ENCODE measurements around the gene VSTM5.

GRCh38 chr11:93801366-93801765 lies 49.1 kb downstream of the VSTM5 start:
- TF ChIP-seq POLR2AphosphoS5 (IDR thresholded peaks at IDR 0.05): no peak
- TF ChIP-seq, protein P1, sequence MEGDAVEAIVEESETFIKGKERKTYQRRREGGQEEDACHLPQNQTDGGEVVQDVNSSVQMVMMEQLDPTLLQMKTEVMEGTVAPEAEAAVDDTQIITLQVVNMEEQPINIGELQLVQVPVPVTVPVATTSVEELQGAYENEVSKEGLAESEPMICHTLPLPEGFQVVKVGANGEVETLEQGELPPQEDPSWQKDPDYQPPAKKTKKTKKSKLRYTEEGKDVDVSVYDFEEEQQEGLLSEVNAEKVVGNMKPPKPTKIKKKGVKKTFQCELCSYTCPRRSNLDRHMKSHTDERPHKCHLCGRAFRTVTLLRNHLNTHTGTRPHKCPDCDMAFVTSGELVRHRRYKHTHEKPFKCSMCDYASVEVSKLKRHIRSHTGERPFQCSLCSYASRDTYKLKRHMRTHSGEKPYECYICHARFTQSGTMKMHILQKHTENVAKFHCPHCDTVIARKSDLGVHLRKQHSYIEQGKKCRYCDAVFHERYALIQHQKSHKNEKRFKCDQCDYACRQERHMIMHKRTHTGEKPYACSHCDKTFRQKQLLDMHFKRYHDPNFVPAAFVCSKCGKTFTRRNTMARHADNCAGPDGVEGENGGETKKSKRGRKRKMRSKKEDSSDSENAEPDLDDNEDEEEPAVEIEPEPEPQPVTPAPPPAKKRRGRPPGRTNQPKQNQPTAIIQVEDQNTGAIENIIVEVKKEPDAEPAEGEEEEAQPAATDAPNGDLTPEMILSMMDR (IDR thresholded peaks at IDR 0.05): no peak
